ENCODE results near the gene HNRNPAB.
"Not testable (repeated sequence)": the region's sequence is repeated elsewhere in the genome, so short reads cannot be mapped to it uniquely, and the experiment has no call there.

The HNRNPAB gene

GRCh38 chr5:178247481-178248456, 43.4 kb downstream of the HNRNPAB start:
- no peak for DNase-seq

DNA sequence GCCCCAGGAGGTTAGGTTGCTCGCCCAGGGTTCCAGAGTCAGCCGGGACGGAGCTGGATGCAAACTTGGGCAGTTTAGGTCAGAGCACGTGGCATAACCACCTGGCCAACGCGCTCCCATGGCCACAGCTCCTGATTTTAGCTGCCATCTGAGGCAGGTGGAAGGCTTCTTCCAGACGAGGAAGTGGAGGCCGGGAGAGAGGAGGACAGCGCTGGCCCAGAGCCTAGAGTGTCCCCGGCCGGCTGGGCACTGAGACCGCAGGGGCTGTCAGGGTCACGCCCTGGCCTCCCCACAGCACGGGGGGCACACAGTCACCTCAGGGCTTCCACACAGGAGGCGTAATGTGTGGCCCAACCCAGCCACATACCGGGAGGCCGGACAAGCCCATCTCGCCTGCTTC, 44.4 kb downstream of the HNRNPAB start:
- DNase-seq: no peak

DNA sequence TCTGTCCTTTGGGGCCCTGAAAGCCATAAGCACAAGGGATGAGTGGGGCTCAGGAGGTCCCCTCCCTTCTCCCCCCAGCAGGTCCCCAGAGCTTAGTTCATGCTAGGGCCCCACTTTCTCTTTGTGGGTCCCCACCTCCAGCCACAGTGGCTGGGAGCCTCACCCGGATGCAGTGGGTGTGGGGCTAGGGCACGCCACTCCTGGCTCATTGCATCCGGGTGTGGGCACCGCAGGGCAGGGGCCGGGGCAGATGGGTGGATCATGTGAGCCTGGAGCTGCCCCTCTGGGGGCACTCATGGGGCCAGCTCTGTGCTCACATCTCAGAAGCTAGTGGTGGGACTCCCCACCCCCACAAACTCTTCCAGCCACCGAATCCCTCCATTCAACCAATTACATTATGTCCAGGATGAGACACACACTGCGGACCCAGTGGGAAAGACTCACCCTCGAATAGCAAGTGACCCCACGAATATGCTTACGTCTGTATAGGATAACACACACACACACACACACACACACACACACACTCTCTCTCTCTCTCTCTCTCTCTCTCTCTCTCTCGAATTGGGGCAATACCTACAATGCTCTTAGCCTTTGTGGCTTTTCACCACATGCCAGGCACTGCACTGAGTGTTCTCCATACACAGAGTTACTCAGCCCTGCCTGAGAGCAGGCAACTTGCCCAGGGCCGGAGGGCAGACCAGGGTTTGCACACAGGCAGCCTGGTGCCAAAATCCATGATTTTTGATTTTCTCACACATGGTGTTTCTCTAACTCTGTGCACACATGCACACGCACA, 45.1 kb downstream of the HNRNPAB start:
- no peak for DNase-seq

DNA sequence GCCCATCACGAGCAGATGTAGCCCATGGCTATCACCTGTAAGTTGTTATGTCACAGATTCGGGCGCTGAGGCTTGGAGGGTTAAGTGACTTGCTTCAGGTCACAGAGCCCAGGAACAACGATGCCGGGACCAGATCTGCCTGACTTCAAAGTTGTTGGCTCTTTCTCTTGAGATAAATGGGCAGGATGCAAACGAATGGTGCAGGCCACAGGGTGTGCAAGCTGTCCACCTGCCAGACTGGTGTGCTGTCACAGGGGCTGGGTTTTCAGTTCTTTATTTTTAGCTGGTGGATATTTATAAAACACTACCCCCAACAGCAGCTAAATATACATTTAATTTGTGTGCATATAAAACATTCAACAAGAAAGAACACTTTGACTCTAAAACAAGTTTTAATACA, 45.9 kb downstream of the HNRNPAB start:
- DNase-seq: no peak

GRCh38 chr5:178252258-178252657, 47.9 kb downstream of the HNRNPAB start:
- DNase-seq: no peak

GRCh38 chr5:178253632-178254031, 49.3 kb downstream of the HNRNPAB start:
- not testable (repeated sequence) for DNase-seq

DNA sequence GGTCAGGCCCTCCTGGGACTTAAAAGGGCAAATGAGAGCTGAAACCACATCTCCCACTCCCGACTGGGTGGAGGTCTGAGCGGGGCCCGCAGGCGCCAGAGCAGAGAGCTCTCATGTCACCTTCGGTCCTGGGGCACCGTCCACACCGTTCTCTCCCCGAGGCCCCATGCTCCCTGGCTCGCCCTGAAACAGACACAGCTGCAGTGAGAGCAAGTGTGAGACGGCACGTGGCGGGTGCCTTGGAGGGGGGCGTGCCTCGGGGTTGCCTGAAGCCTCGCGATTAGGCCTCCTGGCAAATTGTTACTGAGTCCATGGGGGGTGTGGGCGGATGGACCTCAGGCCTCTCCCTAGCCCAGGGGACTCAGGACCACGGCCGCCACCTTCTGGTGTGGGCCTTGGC, 52.4 kb downstream of the HNRNPAB start:
- no peak for DNase-seq

DNA sequence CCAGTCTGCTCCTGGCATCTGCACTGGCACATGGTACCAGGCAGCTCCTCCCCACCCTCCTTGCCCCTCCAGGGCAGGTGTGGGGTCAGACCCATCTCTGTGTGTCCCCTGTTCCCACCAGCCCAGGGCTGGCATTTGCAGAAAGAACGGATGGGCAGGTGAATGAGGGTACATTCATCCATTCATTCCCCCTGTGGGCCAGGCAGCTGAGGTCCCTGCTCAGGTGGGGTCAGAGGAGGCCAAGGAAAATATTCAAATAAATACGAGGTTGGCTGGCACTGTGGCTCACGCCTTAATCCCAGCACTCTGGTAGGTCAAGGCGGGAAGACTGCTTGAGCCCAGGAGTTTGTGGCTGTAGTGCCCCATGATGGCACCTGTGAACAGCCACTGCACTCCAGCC, 53.3 kb downstream of the HNRNPAB start:
- no peak for DNase-seq

GRCh38 chr5:178259623-178260536, 55.5 kb downstream of the HNRNPAB start:
- no peak for DNase-seq

Measured in stimulated activated naive CD4-positive, alpha-beta T cell treated with Interleukin-2 at 50 U/mL for 16 hours (primary cell).